GM18519 (cell line): Measurements from ENCODE around the gene GANAB.

Experiments
- ATAC-seq: cut with Tn5 transposase; IDR thresholded peaks from one replicate; pipeline ENCODE4 v1.9.1; 2021; ENCODE audit warnings: mild to moderate bottlenecking, moderate library complexity; ENCODE audit not compliant: unreplicated experiment, low FRiP score

Gene GANAB

GRCh38 chr11:62577046-62577714 is 69.2 kb downstream of the GANAB start:
- ATAC-seq: no peak

- ATAC-seq: no peak
Observed at GRCh38 chr11:62575837-62576236, 70.6 kb downstream of the GANAB start.

- ATAC-seq: no peak
Observed at GRCh38 chr11:62575156-62575555, 71.3 kb downstream of the GANAB start.
